ENCODE data around the gene GRK3. TPM values are rescaled to one million over a fixed set of nuclear protein-coding genes. Genes with fewer than 3 reads are reported as not detected.

GRK3 gene
- total RNA-seq, 2 experiments from 2014 or later: 27.6 to 29.4 TPM

GRCh38 chr22:25741692-25742626, 177.5 kb downstream of the GRK3 start, which contains the start of gene MYO18B:
Gene MYO18B, plus strand, starts transcription at chr22:25742188. Its CDS starts 18,905 bp downstream, at chr22:25761093.
- Mint-ChIP-seq H3K4me1 (peaks cover 35% of the 10 kb centered on the region), H3K4me3 (peak within 1 kb of the TSS; percentile 29), H3K27ac (peak within 1 kb of the TSS; percentile 54), H3K9me3 (no peaks in the 10 kb centered on the region), H3K36me3 (peaks cover 7% of the 10 kb centered on the region), H3K27me3 (no peaks in the 10 kb centered on the region)
- no peak for DNase-seq

- no peaks in the 10 kb centered on the region for H3K9me3 Mint-ChIP-seq
- no peak for DNase-seq
- H3K4me1 Mint-ChIP-seq: peaks cover 28% of the 10 kb centered on the region
- H3K4me3 Mint-ChIP-seq: peak overlapping the region; percentile 2
- peak overlapping the region; percentile 5 for H3K27ac Mint-ChIP-seq
- no peaks in the 10 kb centered on the region for H3K27me3 Mint-ChIP-seq
- H3K36me3 Mint-ChIP-seq: peaks cover 3% of the 10 kb centered on the region
Observed at GRCh38 chr22:25742918-25743708, 178.6 kb downstream of the GRK3 start.

- H3K36me3 Mint-ChIP-seq: peaks cover 3% of the 10 kb centered on the region
- H3K4me3 Mint-ChIP-seq: no peak overlapping the region
- no peaks in the 10 kb centered on the region for H3K27me3 Mint-ChIP-seq
- no peaks in the 10 kb centered on the region for H3K9me3 Mint-ChIP-seq
- H3K4me1 Mint-ChIP-seq: peaks cover 27% of the 10 kb centered on the region
- DNase-seq: no peak
- H3K27ac Mint-ChIP-seq: peak overlapping the region; percentile 52
Observed at GRCh38 chr22:25744694-25745093, 180.2 kb downstream of the GRK3 start.

- DNase-seq: peak; percentile 20
- H3K4me1 Mint-ChIP-seq: peaks cover 32% of the 10 kb centered on the region
- H3K4me3 Mint-ChIP-seq: no peak overlapping the region
- H3K36me3 Mint-ChIP-seq: peaks cover 3% of the 10 kb centered on the region
- H3K27ac Mint-ChIP-seq: peak overlapping the region; percentile 88
- H3K27me3 Mint-ChIP-seq: no peaks in the 10 kb centered on the region
- no peaks in the 10 kb centered on the region for H3K9me3 Mint-ChIP-seq
Observed at GRCh38 chr22:25745341-25746011, 181.0 kb downstream of the GRK3 start.

DNA sequence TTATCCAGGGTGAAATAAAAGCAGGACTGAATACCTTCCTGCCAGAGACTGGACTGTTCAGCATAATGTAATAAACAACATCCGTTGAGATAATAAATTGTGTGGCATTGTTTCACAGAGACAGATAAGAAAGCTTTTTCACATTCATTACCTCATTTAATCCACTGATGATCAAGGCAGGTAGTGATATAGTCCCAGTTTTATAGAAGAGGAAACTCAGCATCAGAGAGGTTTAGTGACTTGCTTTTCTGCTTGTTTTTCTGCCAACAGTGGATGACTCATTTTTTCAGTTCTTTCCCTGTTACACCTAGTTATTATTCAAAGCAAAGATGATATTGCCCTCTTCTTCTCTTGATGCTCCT, 181.5 kb downstream of the GRK3 start:
- H3K27ac Mint-ChIP-seq: peak overlapping the region; percentile 88
- H3K9me3 Mint-ChIP-seq: no peaks in the 10 kb centered on the region
- H3K4me3 Mint-ChIP-seq: no peak overlapping the region
- H3K4me1 Mint-ChIP-seq: peaks cover 31% of the 10 kb centered on the region
- peaks cover 3% of the 10 kb centered on the region for H3K36me3 Mint-ChIP-seq
- DNase-seq: no peak
- H3K27me3 Mint-ChIP-seq: no peaks in the 10 kb centered on the region

- H3K4me3 Mint-ChIP-seq: no peak overlapping the region
- H3K27ac Mint-ChIP-seq: peak overlapping the region; percentile 53
- peaks cover 3% of the 10 kb centered on the region for H3K36me3 Mint-ChIP-seq
- DNase-seq: no peak
- no peaks in the 10 kb centered on the region for H3K27me3 Mint-ChIP-seq
- no peaks in the 10 kb centered on the region for H3K9me3 Mint-ChIP-seq
- H3K4me1 Mint-ChIP-seq: peaks cover 31% of the 10 kb centered on the region
Observed at GRCh38 chr22:25747245-25747944, 182.9 kb downstream of the GRK3 start.

- H3K9me3 Mint-ChIP-seq: no peaks in the 10 kb centered on the region
- H3K36me3 Mint-ChIP-seq: peaks cover 3% of the 10 kb centered on the region
- H3K4me1 Mint-ChIP-seq: peaks cover 30% of the 10 kb centered on the region
- peak overlapping the region; percentile 53 for H3K27ac Mint-ChIP-seq
- H3K27me3 Mint-ChIP-seq: no peaks in the 10 kb centered on the region
- H3K4me3 Mint-ChIP-seq: no peak overlapping the region
- no peak for DNase-seq
Observed at GRCh38 chr22:25748140-25748539, 183.7 kb downstream of the GRK3 start.

DNA sequence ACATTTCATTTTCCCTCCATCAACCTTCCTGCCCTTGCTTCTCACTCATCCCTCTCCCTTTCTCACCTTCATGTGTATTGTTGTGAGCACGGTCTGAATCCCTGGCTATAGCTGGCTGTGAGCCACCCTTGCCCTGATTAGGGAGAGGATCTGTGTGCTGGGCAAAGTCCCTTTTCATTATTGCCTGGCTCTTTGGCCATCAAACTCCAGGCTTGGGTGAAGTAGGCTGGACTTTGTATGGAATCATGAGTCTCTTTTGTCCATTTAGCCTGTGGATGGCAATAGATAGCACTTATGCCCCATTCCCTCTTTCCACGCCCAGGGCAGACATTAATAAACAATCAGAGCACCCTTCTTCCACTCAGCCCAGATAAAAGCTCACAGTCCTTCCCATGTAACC, 184.2 kb downstream of the GRK3 start:
- DNase-seq: no peak
- peak overlapping the region; percentile 36 for H3K27ac Mint-ChIP-seq
- peaks cover 3% of the 10 kb centered on the region for H3K36me3 Mint-ChIP-seq
- H3K4me3 Mint-ChIP-seq: no peak overlapping the region
- H3K4me1 Mint-ChIP-seq: peaks cover 30% of the 10 kb centered on the region
- no peaks in the 10 kb centered on the region for H3K27me3 Mint-ChIP-seq
- H3K9me3 Mint-ChIP-seq: no peaks in the 10 kb centered on the region

DNA sequence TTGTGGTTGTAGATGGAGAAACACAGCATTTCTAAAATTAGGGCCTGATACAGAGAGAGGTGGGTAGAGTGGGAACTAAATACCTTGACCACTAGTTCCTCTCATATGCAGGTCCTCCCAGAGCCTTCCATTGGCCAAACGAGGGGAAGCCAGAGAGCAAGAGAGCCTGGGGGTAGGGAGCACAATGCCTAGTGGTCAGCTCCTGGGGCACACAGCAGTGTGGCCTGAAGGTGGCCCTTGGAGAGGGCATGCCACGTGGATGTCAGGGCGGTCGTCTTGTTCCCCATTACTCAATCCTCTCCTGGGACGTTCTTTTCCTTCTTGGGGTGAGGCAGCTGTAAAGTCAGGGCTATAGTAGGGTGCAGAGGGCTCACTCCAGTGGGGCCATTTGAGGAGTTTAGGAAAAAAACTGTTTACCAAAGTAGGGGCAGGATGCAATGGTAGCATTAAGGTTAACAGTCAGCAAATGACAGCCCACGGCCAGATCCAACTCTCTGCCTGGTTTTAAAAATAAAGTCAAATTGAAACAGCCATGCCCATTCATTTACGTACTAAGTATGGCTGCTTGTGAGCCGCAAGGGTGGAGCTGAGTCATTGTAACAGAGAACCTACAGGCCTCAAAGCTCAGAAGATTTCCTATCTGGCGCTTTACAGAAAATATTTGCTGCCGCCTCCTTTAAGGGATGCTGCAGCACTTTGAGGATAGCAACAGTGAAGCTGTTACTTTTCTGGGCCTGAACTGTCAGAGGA, 185.1 kb downstream of the GRK3 start:
- Mint-ChIP-seq H3K27me3 (no peaks in the 10 kb centered on the region), H3K9me3 (no peaks in the 10 kb centered on the region), H3K36me3 (no peaks in the 10 kb centered on the region), H3K4me3 (no peak overlapping the region), H3K27ac (peak overlapping the region; percentile 70), H3K4me1 (peaks cover 30% of the 10 kb centered on the region)
- DNase-seq: peak; percentile 22

DNA sequence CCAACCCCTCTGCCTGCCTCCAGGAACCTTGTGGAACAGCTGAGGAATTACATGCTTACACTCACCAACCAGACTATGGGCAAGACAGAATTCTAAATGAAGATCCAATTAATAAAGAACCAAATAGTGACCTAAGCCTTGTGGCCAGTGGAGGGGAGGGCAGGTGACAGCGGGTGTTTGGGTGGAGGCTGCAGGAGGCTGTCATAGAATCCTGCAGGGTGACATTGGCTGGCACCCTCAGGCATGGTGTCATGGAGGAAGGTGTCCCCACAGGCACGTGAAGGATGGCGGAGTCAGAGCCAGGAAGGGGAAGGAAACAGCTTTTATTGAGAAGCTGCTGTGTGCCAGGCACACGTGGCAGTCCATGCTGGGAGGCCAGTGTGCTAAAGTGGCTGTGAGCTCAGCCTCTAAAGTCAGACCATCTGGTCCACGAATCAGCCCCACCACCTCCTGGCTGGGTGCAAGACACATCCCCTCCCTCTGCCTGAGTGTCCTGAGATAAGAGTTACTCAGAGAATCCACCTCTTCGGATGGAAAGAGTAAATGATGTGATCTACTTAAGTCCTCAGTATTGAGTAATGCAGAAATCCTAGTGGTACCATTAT, 186.2 kb downstream of the GRK3 start:
- peaks cover 22% of the 10 kb centered on the region for H3K4me1 Mint-ChIP-seq
- no peak overlapping the region for H3K4me3 Mint-ChIP-seq
- no peaks in the 10 kb centered on the region for H3K27me3 Mint-ChIP-seq
- DNase-seq: no peak
- no peaks in the 10 kb centered on the region for H3K36me3 Mint-ChIP-seq
- H3K9me3 Mint-ChIP-seq: no peaks in the 10 kb centered on the region
- H3K27ac Mint-ChIP-seq: no peak overlapping the region

GRCh38 chr22:25751174-25751581, 186.7 kb downstream of the GRK3 start:
- Mint-ChIP-seq H3K27me3 (no peaks in the 10 kb centered on the region), H3K4me1 (peaks cover 17% of the 10 kb centered on the region), H3K4me3 (no peak overlapping the region), H3K27ac (no peak overlapping the region), H3K9me3 (no peaks in the 10 kb centered on the region), H3K36me3 (no peaks in the 10 kb centered on the region)
- DNase-seq: no peak

GRCh38 chr22:25752615-25753214, 188.2 kb downstream of the GRK3 start:
- Mint-ChIP-seq H3K4me3 (no peak overlapping the region), H3K27ac (no peak overlapping the region), H3K36me3 (no peaks in the 10 kb centered on the region), H3K4me1 (peaks cover 12% of the 10 kb centered on the region), H3K9me3 (no peaks in the 10 kb centered on the region), H3K27me3 (no peaks in the 10 kb centered on the region)
- DNase-seq: no peak

DNA sequence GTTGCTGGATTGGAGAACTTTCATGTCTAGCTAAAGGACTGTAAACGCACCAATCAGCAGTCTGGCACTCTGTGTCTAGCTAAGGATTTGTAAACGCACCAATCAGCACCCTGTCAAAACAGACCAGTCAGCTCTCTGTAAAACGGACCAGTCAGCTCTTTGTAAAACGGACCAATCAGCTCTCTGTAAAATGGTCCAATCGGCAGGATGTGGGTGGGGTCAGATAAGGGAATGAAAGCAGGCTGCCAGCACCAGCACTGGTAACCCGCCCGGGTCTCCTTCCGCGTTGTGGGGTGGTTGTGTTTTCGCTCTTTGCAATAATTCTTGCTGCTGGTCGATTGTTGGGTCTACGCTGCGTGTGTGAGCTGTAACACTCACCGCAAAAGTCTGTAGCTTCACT, 188.8 kb downstream of the GRK3 start:
- Mint-ChIP-seq H3K27me3 (no peaks in the 10 kb centered on the region), H3K4me3 (no peak overlapping the region), H3K9me3 (no peaks in the 10 kb centered on the region), H3K36me3 (no peaks in the 10 kb centered on the region), H3K4me1 (peaks cover 10% of the 10 kb centered on the region), H3K27ac (no peak overlapping the region)
- no peak for DNase-seq

All from activated naive CD8-positive, alpha-beta T cell treated with anti-CD3 and anti-CD28 coated beads for 36 hours (primary cell).